ENCODE data around the gene CAPN10.

DNA sequence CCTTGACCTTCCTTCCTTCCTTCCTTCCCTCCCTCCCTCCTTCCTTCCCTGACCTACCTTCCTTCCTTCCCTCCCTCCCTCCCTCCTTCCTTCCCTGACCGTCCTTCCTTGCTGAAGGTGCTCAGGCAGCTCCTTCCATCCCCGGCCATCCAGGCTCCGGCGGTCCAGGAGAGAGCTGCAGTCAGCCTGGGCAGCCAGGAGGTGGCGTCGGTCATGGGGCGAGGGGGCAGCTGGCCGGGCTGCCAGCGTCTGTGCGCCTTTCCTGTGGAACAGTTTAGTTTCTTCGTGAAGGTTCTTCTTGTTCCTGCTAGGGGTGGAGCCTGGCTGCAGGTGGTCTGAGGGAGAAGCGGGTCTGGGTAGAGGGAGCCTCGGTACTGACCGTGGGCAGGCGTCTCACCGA lies 54.4 kb downstream of the CAPN10 start:
- TF ChIP-seq, protein P1, sequence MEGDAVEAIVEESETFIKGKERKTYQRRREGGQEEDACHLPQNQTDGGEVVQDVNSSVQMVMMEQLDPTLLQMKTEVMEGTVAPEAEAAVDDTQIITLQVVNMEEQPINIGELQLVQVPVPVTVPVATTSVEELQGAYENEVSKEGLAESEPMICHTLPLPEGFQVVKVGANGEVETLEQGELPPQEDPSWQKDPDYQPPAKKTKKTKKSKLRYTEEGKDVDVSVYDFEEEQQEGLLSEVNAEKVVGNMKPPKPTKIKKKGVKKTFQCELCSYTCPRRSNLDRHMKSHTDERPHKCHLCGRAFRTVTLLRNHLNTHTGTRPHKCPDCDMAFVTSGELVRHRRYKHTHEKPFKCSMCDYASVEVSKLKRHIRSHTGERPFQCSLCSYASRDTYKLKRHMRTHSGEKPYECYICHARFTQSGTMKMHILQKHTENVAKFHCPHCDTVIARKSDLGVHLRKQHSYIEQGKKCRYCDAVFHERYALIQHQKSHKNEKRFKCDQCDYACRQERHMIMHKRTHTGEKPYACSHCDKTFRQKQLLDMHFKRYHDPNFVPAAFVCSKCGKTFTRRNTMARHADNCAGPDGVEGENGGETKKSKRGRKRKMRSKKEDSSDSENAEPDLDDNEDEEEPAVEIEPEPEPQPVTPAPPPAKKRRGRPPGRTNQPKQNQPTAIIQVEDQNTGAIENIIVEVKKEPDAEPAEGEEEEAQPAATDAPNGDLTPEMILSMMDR (optimal IDR thresholded peaks at IDR 0.05 in 1 of 3, IDR thresholded peaks at IDR 0.05 in 1 of 3, conservative IDR thresholded peaks at IDR 0.05 in 1 of 3; ENCODE audit: extremely low read depth in 1 of 3, insufficient read depth in 2 of 3, low read length in 3 of 3), result peak in 2 of 3 experiments; percentile 49 to 57
- TF ChIP-seq EZH2 (IDR thresholded peaks at IDR 0.05; ENCODE audit: low read length), result no peak

Measured in keratinocyte (primary cell).